Measurements from ENCODE around the gene ZSCAN10. TPM values are rescaled to one million over a fixed set of nuclear protein-coding genes. Genes with fewer than 3 reads are reported as not detected.
A peak's percentile ranks its signal among the peaks of the same experiment; 100 is the strongest.

ZSCAN10 gene
- total RNA-seq, 2 experiments from 2014 or later = 0.29 to 0.35 TPM

DNA sequence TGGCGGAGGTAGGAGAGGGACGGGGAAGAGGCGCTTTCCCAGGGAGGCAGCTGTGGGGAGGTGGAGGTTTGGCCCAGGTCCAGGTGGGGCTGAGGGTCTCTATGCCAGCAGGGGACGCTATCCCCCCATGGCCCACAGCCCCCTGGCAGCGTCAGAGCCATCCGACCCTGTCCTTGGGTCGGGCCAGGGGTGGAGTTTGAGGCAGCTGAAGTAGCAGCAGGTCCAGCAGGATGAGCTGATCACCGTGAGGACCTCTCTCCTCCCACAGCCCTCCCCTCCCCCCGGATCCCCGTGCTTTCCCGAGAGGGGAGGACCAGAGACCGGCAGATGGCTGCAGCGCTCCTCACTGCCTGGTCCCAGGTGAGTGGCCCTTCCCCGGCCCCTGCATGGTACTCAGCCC is 16.5 kb upstream of the ZSCAN10 start:
- Mint-ChIP-seq H3K36me3 (ENCODE audit: low read depth) (no peaks in the 10 kb centered on the region), H3K4me1 (peaks cover 1% of the 10 kb centered on the region), H3K27me3 (peaks cover 8% of the 10 kb centered on the region), H3K4me3 (no peak overlapping the region), H3K27ac (no peak overlapping the region), H3K9me3 (no peaks in the 10 kb centered on the region)
- ChIA-PET POLR2A (no interaction called here), CTCF (interaction anchor here (0.8 to 4.9 kb wide), 3 partner anchors 13 to 34 kb away, joined by 3 to 28 read pairs (median 13); no protein-coding TSS in a partner anchor)
- no peak for DNase-seq

DNA sequence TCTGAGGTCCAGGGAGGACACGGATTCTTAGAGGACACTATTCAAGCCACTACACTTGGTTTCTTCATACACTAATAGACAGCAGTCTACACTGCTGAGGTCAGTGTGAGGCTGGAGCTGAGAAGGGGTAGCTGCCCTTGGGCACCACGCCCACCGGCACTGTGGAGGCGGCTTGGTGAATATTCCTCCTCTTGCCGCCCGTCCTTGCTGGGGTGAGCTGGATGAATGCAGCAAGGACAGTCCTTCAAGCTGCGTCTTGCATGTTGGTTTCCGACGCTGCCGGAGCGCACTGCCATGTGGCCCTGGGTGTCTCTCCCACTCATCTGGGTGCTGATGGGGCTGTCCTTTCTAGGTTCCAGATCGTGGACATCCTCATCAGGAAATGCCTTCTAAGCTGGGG is 15.9 kb upstream of the ZSCAN10 start:
- Mint-ChIP-seq H3K36me3 (ENCODE audit: low read depth) (peaks cover 3% of the 10 kb centered on the region), H3K9me3 (no peaks in the 10 kb centered on the region), H3K4me3 (no peak overlapping the region), H3K4me1 (peaks cover 1% of the 10 kb centered on the region), H3K27ac (no peak overlapping the region), H3K27me3 (peaks cover 8% of the 10 kb centered on the region)
- CTCF ChIA-PET = interaction anchor here (0.8 to 4.9 kb wide), 3 partner anchors 14 to 35 kb away, joined by 3 to 28 read pairs (median 13); no protein-coding TSS in a partner anchor
- DNase-seq = no peak
- POLR2A ChIA-PET = no interaction called here

DNA sequence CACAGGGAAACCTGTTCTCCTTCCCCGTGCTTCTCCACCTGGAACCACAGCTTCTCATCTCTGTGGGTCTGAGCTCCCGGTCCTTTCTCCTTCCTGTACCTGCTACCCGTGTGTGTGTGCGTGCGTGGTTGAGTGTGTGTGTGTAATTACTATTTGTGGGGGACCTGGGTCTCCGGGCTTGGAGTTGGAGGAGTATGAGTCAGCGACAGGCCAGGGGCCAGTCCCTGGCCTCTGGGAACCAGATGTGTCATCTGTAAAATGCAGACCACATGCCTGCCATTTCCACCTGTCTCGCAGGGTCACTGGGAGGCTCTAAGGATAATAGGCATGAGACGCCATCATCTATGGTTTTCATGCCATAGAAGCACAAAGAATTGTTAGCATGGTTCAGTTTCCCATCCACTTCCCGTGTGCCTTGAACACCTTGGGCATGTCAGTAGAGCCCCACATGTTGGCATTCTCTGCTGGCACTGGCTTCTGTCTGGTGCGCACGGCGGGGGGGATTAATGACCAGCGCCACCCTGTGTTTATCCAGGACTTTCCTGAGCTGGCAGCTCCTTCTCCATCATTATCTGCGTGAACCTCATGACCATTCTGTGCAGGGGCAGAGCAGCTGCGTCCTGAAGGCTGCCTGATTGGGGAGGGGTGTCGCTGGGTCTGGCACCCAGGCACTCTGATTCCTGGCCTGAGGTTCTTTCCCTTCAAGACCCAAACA is 14.8 kb upstream of the ZSCAN10 start:
- ChIA-PET CTCF (interaction anchor here (1.1 to 4.9 kb wide), 3 partner anchors 8 to 36 kb away, joined by 4 to 28 read pairs (median 13); no protein-coding TSS in a partner anchor), POLR2A (no interaction called here)
- H3K4me1 Mint-ChIP-seq = peaks cover 1% of the 10 kb centered on the region
- H3K4me3 Mint-ChIP-seq = no peak overlapping the region
- H3K9me3 Mint-ChIP-seq = no peaks in the 10 kb centered on the region
- DNase-seq = no peak
- H3K36me3 Mint-ChIP-seq (ENCODE audit: low read depth) = peaks cover 3% of the 10 kb centered on the region
- no peak overlapping the region for H3K27ac Mint-ChIP-seq
- H3K27me3 Mint-ChIP-seq = peaks cover 8% of the 10 kb centered on the region

DNA sequence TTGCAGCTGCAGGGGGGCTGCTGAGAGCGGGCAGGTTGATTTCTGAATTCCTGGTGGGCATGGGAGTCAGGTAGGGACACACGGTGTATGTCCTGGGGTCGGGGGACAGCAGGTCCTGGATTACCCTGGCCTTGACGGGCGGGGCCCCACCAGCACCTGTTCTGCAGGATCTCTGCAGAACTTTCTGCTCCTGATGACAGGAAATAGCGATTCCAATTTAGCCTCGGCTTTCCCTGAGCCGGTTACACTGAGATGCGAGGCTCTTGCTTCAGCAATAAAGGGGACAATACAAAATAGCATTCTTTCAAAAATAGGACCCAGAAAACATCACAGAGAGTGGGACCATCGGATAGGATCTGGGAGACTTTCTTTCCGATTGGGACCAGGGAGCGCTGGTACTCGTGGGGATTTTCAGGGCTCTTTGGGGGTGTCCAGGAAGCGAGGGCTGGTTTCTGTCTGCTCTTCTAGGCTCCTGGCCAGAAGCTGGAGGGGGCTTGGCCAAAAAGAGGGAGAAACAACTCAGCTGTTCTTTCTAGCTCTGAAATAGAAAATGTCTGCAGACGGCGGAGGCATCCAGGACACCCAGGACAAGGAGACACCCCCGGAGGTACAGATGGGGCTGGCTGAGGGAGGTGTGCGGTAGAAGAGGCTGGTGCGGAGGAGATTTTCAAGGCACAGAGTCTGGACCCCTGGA is 13.9 kb upstream of the ZSCAN10 start:
- Mint-ChIP-seq H3K4me1 (peaks cover 1% of the 10 kb centered on the region), H3K36me3 (ENCODE audit: low read depth) (peaks cover 3% of the 10 kb centered on the region), H3K27ac (no peak overlapping the region), H3K27me3 (peaks cover 8% of the 10 kb centered on the region), H3K9me3 (no peaks in the 10 kb centered on the region), H3K4me3 (no peak overlapping the region)
- ChIA-PET CTCF (interaction anchor here (2.3 to 4.9 kb wide), 2 partner anchors 16 to 54 kb away, joined by 5 to 28 read pairs; no protein-coding TSS in a partner anchor), POLR2A (no interaction called here)
- no peak for DNase-seq

DNA sequence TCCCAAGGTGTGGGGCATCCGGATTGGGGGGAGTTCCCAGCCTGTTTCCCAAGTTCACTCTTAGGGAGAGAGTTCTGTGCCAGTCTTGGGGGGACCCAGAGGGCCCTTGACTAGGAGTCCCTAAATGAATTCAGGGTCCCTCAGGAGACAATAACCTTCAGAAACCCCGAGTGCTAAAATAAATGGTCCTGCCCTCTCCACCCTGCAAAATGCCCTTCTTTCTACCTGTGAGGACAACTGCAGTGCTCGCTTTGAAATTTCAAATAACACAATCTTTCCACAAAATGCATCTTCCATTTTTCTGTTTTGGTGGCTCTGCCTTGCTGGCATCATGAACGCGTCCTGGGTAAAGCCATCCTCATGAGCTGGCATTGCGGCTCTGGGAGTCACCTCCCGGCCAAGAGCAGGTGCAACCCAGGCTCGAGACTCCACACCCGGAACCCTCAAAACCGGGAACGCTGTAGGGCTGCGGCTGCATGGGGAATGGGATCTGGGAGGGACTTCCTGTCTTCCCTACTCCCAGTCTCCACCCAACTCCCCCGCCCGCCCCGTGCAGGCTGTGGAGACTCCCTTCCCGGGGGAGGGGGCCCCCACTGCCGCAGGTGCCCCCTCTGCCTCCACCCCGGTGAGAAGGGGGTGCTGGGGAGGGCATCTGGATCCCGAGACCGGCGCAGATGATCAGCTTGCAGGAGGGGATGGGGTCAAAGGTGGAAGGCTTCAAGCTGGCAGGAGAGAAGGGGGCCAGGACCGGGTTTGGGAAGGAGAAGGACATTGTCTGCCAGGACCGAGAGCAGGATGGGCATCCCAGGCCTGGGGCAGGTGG is 13.2 kb upstream of the ZSCAN10 start, which contains the start of gene ZNF205:
TSS of gene ZNF205 (plus strand) at position 529 of the 823 bp plus-strand sequence. CDS start 845 bp downstream, outside the sequence.
- POLR2A ChIA-PET = no interaction called here
- Mint-ChIP-seq H3K27ac (no peak within 1 kb of the TSS), H3K27me3 (peaks cover 8% of the 10 kb centered on the region), H3K4me1 (peaks cover 3% of the 10 kb centered on the region), H3K9me3 (no peaks in the 10 kb centered on the region), H3K4me3 (no peak within 1 kb of the TSS), H3K36me3 (ENCODE audit: low read depth) (peaks cover 3% of the 10 kb centered on the region)
- CTCF ChIA-PET = interaction anchor here (1.0 to 4.9 kb wide), 3 partner anchors 7 to 53 kb away, joined by 3 to 28 read pairs (median 5); no protein-coding TSS in a partner anchor
- DNase-seq = no peak

DNA sequence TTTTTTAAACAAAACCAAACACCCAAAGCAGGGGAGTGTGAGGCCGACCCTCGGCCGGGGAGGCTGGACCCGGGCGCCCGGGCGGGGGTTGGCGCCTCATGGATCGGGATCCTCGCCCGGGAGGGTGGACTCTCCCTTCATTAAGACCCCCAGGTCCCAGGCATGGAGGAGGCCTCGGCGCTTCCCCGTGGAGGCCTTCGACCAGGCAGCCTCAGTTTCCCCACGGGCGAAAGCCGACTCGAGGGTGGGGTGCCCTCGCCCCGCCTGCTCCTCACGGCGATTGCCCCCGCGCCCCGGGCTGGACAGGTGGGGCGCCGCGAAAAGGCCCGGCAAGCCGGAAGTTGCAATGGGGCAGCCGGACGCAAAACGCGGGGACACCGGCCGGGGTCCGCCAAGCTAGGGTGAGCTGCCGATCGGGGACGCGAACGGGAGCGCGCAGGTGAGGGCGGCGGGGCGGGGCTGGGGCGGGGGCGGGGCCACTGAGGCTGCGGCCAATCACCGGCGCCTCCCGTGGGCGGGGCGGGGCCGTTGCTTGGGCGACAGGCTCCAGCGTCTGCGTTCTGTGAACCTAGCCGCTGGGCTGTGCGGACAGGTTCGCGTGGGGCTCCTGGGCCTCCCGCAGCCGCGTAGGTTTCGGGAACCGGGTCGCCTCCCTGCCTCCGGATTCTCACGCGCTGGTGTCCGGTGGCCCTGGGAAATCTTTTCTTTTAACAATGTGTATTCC is 7.3 kb upstream of the ZSCAN10 start:
- ChIA-PET POLR2A (no interaction called here), CTCF (interaction anchor here (0.6 to 3.3 kb wide), 9 partner anchors 8 to 44 kb away, joined by 3 to 15 read pairs (median 4); partner anchors contain the start of gene ZNF213)
- Mint-ChIP-seq H3K9me3 (no peaks in the 10 kb centered on the region), H3K36me3 (ENCODE audit: low read depth) (peaks cover 3% of the 10 kb centered on the region), H3K27ac (peak overlapping the region; percentile 86), H3K27me3 (no peaks in the 10 kb centered on the region), H3K4me3 (peak overlapping the region; percentile 79), H3K4me1 (peaks cover 39% of the 10 kb centered on the region)
- DNase-seq = peak; percentile 89

DNA sequence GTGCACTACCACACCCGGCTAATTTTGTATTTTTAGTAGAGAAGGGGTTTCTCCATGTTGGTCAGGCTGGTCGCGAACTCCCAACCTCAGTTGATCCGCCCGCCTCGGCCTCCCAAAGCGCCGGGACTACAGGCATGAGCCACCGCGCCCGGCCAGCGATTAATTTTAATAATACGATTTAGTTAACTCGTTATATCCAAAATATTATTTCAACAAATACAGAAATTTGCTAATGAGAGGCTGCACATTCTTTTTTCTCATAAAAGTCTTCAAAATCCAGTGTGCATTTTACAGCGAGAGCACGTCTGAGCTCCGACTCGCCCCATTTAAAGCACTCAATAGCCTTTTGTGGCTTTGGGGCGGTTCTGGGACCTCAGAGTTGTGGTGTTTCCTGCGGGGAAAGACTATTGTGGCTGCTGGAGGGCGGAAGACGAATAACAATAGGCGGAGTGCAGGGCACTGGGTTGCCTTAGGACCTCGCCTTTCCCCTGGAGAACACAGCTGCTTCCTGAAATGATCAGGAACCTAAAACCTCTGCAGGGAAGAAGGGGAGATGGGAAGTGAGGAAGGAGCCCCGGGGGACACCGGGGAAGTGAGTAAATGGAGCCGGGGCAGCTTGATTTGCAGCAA is 2.9 kb upstream of the ZSCAN10 start:
- Mint-ChIP-seq H3K27me3 (no peaks in the 10 kb centered on the region), H3K9me3 (no peaks in the 10 kb centered on the region), H3K4me1 (peaks cover 69% of the 10 kb centered on the region), H3K36me3 (ENCODE audit: low read depth) (no peaks in the 10 kb centered on the region), H3K27ac (peak overlapping the region; percentile 87), H3K4me3 (peak overlapping the region; percentile 66)
- CTCF ChIA-PET = interaction anchor here (0.6 to 3.6 kb wide), 12 partner anchors 8 to 250 kb away, joined by 3 to 20 read pairs (median 4); partner anchors contain the start of genes IL32 and ZNF213
- POLR2A ChIA-PET = no interaction called here
- peak; percentile 61 for DNase-seq

DNA sequence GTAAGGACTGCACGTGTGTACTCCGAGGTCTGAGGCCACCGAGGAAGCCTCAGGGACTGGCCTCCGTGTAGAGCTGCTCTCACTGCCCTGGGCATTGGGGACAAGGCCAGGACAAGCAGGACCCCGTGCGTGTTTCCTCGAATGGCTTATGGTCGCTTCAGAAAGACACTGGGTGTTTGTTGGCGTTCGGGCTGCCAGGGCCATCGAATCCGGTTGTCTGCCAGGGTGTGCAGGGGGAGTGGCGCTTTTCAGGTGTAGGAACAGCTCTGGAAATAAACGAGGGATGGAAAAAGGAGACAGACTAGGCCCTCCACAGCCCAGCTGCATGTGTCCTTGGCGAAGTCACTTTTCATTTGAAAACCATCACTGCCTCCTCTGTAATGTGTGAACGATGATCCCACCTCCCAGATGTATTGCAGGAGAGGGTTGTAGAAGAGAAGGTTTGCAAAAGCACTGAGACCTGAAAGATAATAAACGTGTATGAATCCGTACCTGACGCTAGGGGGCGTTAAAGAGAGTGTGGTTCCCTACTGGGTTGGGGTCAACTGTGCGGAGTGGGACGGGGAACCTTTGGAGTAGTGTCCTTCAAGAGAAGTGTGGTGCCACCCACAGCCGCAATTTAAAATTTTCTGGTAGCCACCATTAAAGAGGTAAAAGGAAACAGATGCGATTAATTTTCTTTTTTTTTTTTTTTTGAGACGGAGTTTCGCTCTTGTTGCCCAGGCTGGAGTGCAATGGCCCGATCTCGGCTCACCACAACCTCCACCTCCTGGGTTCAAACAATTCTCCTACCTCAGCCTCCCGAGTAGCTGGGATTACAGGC is 2.1 kb upstream of the ZSCAN10 start:
- ChIA-PET CTCF (interaction anchor here (0.5 to 6.2 kb wide), 19 partner anchors 8 to 689 kb away, joined by 3 to 38 read pairs (median 5); partner anchors contain the start of genes IL32, PKMYT1 and ZNF213), POLR2A (interaction anchor here (1.3 kb wide), 1 partner anchor 28 kb away, joined by 3 read pairs; no protein-coding TSS in a partner anchor)
- Mint-ChIP-seq H3K36me3 (ENCODE audit: low read depth) (no peaks in the 10 kb centered on the region), H3K27ac (peak overlapping the region; percentile 87), H3K27me3 (no peaks in the 10 kb centered on the region), H3K4me1 (peaks cover 71% of the 10 kb centered on the region), H3K9me3 (no peaks in the 10 kb centered on the region), H3K4me3 (peak overlapping the region; percentile 66)
- DNase-seq = peak; percentile 73

DNA sequence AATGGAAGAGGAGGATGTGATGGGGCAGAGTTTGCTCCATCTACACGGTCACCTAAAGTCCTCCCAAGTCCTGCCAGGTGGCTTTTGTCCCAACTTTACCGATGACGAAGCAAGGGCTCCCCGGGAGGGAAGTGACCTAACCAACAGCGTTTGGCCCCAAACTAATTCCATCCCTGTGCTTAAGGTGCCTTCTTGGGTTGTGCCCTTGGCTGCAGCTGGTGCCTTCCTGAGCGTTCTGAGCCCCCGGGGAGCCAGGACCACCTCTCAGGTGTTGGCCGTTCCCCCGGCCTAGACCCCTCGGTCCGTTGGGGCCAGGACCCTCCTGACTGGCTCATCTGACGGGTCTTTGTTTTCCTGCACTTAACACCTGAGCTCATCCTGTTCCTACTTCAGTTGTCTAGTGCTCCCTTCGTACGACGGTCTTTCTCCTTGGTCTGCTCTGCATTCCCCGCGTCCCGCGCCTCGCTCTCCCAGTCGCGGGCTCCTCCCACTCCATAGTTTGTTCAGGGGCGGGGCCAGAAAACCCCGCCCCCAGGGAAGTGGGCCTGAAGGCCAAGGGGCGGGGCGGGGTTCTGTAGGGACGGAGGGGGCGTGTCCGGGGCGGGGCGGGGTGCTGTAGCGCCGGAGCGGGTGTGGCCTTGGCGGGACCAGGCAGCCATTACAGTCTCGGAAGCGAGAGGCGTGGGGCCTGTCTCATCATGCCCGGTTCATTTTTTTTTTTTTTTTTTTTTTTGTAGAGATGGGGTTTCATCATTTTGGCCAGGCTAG is 822 bp upstream of the ZSCAN10 start:
- peak; percentile 94 for DNase-seq
- no peaks in the 10 kb centered on the region for H3K36me3 Mint-ChIP-seq (ENCODE audit: low read depth)
- POLR2A ChIA-PET = interaction anchor here (0.6 to 1.3 kb wide), 2 partner anchors 25 to 30 kb away, joined by 3 read pairs; no protein-coding TSS in a partner anchor
- CTCF ChIA-PET = interaction anchor here (1.1 to 6.2 kb wide), 7 partner anchors 11 to 41 kb away, joined by 3 to 38 read pairs (median 9); no protein-coding TSS in a partner anchor
- peak overlapping the region; percentile 91 for H3K27ac Mint-ChIP-seq
- H3K4me3 Mint-ChIP-seq = peak overlapping the region; percentile 84
- H3K9me3 Mint-ChIP-seq = no peaks in the 10 kb centered on the region
- no peaks in the 10 kb centered on the region for H3K27me3 Mint-ChIP-seq
- peaks cover 71% of the 10 kb centered on the region for H3K4me1 Mint-ChIP-seq

DNA sequence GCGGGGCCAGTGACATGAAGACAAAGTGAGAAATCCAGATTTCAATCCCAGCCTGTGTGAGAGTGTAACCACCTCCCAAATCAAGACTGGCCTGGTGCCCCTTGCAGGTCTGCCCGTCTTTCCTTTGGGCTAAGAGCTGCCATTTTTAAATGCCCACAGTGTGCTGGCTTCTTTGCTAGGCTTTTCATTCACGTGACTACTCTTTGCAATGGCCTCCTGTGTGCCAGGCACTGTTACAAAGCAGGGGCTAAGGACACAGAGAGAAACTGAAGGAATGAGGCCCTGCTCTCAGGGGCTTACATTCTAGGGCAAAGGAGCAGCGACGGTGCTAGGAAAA is 269 bp upstream of the ZSCAN10 start:
- Mint-ChIP-seq H3K4me3 (no peak overlapping the region), H3K4me1 (peaks cover 73% of the 10 kb centered on the region), H3K9me3 (no peaks in the 10 kb centered on the region), H3K27me3 (no peaks in the 10 kb centered on the region), H3K27ac (no peak overlapping the region), H3K36me3 (ENCODE audit: low read depth) (no peaks in the 10 kb centered on the region)
- no peak for DNase-seq
- ChIA-PET POLR2A (no interaction called here), CTCF (interaction anchor here (2.0 to 6.2 kb wide), 6 partner anchors 10 to 40 kb away, joined by 7 to 38 read pairs (median 12); no protein-coding TSS in a partner anchor)

Data from activated CD4-positive, alpha-beta T cell treated with anti-CD3 and anti-CD28 coated beads, Interleukin-2, amount 10 ng/mL, durations not matched to agents 7 days and 5 days (primary cell).